Astrocyte of the cerebellum (primary cell): Measurements from ENCODE around the gene MFSD2A.

Source experiments
- DNase-seq: peaks from one replicate; pipeline ENCODE4 v3.0.0-alpha.2; 2011; ENCODE audit warnings: low read depth
- H3K4me3 ChIP-seq: 2 replicates; pipeline ENCODE4 v1.5.1; 2011; ENCODE audit warnings: mild to moderate bottlenecking, low read depth, low read length, moderate library complexity
- in situ Hi-C: cut with HindIII; loops from 2 replicates; pipeline ENCODE4 v1.10.0; 2017; ENCODE audit warnings: low sequenced_read_pairs
- TF ChIP-seq, protein P1 (sequence below): IDR thresholded peaks from 2 replicates; pipeline ENCODE4 v1.5.1; 2012; ENCODE audit warnings: low read length, low read depth, moderate library complexity, mild to moderate bottlenecking; ENCODE audit errors: missing control alignments

The MFSD2A gene

DNA sequence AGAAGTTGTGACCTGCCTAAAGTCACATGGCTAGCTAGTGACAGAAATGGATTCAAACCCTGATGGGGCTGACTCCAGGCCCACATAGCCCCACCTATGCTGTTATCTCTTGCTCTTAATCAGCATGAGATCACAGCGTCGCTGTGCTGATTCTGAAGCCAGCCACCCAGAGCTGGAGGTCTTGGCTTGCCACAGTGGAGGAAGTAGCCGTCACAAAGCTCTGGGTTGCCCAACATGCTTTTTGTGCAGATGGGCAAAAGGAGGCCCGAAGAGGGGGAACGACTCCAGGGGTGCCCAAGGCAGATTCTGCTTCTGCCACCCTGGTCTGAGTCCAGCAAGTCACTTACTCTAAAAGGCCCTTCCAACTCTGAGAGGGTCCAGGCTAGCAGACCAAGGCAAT, 14.7 kb upstream of the MFSD2A start:
- no peak for DNase-seq
- in situ Hi-C loops, result no loop called here
- no peak overlapping the region for H3K4me3 ChIP-seq
- TF ChIP-seq, protein P1, sequence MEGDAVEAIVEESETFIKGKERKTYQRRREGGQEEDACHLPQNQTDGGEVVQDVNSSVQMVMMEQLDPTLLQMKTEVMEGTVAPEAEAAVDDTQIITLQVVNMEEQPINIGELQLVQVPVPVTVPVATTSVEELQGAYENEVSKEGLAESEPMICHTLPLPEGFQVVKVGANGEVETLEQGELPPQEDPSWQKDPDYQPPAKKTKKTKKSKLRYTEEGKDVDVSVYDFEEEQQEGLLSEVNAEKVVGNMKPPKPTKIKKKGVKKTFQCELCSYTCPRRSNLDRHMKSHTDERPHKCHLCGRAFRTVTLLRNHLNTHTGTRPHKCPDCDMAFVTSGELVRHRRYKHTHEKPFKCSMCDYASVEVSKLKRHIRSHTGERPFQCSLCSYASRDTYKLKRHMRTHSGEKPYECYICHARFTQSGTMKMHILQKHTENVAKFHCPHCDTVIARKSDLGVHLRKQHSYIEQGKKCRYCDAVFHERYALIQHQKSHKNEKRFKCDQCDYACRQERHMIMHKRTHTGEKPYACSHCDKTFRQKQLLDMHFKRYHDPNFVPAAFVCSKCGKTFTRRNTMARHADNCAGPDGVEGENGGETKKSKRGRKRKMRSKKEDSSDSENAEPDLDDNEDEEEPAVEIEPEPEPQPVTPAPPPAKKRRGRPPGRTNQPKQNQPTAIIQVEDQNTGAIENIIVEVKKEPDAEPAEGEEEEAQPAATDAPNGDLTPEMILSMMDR, result no peak

DNA sequence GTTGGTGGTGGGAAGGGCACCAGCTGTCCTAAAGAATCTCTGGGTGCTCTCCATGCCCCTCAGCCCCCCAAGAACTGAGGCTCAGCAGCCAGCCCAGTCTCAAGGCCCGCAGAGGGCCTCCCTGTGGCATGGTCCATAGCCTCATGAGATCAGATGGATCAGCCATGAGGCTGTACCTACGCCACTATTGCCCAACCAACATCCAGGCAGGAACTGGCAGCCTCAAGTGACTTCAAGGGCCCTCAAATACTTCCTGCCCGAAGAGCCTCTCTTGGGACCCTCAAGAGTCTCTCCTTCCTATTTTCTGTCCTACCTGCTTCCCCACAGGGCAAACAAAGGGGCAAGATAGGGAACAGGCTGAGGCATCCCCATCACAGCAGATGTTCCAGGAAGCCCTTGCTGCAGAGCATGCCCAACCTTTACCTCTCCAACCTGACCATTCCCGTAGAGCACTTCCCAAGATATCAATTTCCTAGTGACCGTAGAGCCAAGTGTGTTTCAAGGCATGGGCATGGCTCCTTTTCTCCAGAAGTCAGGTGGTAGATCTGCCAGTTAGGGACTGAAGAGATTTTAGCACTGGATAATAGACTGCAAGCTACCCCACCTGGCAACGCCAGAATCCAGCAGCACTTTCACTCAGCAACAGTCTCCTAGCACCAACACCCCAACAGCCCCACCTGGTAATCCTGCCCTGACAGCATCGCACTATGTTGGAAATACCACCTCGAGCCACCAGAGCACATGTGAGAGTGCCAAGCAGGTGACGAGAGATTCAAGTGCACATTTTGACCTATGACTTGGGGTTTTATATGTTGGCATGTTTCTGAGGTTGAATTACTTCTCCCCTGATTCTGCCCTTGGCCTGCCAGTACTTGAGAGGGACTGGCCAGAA, 13.7 kb upstream of the MFSD2A start:
- H3K4me3 ChIP-seq, result no peak overlapping the region
- no peak for DNase-seq
- in situ Hi-C loops, result no loop called here

DNA sequence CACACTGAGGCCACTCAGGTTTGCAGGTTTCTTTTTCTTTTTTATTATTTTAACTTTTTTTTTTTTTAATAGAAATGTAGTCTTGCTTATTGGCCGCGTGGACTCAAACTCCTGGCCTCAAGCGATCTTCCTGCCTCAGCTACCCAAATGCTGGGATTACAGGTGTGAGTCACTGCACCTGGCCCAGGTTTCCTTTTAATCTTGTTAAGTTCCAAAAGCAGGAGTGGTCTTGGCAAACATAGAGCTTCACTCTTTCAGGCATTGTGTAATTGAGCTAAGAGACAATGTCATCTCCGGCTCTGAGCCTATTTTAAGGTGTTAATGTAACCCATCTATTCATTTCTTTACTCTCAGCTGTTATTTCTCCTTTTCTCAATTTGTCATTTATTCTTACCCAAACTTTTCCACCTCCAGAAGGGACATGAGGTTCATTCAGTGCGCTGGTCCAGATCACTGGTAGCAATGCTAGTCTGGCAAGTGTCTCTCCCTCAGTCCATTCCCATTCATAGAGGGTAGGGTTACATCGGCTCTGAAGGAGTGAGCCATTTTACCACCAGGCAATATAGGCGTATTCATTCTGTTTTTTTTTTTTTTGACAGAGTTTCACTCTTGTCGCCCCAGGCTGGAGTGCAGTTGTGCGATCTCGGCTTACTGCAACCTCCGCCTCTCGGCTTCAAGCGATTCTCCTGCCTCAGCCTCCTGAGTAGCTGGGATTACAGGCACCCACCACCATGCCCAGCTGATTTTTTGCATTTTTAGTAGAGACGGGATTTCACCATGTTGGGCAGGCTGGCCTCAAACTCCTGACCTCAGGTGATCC, 11.3 kb upstream of the MFSD2A start:
- no peak overlapping the region for H3K4me3 ChIP-seq
- TF ChIP-seq, protein P1, result no peak
- no peak for DNase-seq
- in situ Hi-C loops, result no loop called here

More for the DNA sequence above, 13.7 kb upstream of the MFSD2A start:
- TF ChIP-seq, protein P1, result no peak

DNA sequence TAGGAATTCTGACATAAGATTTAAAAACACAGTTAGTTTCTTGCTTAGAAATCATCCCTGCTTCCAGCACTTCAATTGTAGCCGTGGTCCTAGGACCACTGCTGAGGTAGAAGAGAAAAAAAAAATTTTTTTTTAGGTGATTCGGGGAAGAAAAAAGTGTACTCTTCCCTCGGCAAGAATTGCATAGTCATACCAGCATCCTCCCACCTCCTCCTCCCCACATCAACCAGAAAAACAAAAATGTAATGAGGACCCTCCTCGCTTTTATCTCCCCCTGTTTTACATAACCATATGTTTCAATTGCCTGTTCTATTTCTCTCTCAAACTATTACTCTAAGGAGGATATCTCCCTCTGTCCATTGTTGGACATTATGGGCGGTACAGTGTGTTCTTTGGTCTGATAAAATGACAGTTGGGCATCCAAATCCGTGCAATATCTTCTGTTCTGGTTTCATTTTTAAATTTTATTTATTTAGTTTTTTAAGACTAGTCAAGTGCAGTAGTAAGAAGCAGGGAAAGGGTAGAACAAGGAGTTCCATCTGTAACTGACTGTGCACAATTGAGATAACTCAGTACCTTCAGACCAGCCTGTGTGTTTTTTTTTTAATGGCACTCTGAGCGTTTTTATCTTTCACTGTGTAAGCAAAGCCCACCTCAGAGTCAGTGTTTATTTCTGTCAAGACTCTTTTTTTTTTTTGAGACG, 10.4 kb upstream of the MFSD2A start:
- no peak overlapping the region for H3K4me3 ChIP-seq
- in situ Hi-C loops, result no loop called here
- TF ChIP-seq, protein P1, result no peak
- no peak for DNase-seq

DNA sequence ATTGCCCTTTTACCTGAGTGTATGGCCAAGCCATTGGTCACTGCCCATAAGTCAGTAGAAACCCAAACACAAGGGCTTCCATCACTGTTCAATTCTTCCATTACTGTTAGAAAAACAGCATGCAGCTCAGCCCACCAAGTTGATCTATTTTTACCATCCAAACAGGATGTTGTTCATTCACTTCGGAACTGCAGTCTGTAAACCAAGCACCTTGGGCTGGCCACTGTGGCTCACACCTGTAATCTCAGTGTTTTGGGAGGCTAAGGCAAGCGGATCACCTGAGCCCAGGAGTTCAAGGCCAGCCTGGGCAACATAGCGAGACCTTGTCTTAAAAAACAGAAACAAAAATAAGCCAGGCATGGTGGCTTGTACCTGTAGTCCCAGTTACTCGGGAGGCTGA, 8.7 kb upstream of the MFSD2A start:
- in situ Hi-C loops, result no loop called here
- TF ChIP-seq, protein P1, result no peak

DNA sequence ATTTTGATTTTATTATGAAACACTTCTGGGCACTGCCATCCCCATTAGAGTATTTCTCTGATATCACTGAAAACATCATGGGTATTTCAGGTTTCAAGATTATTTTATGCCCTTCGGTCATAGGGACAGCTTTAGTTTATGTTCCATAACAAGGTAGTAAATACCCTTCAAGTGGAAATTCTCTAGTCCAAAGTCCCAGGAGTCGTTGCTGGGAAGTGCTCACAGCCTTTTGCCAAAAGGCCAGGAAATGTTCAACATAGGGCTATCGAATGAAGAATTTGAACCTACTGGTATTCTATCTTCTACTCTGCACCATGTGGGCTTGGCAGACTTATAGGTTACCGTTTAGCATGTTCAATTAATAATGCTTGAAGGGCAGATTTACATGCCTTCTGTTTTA, 7.7 kb upstream of the MFSD2A start:
- in situ Hi-C loops, result no loop called here
- DNase-seq, result no peak
- TF ChIP-seq, protein P1, result no peak
- H3K4me3 ChIP-seq, result no peak overlapping the region

More for the DNA sequence above, 8.7 kb upstream of the MFSD2A start:
- no peak for DNase-seq
- H3K4me3 ChIP-seq, result no peak overlapping the region
